Neural crest cell (in vitro differentiated cells): ENCODE results near the gene NISCH. TPM values are rescaled to one million over a fixed set of nuclear protein-coding genes. Genes with fewer than 3 reads are reported as not detected.

Source experiments
- DNase-seq: peaks from one replicate; pipeline ENCODE4 v3.0.0; 2021; ENCODE audit warnings: low read depth, mixed read lengths, low spot score
- H3K27ac Mint-ChIP-seq: one replicate; pipeline ENCODE4 v1.8.0; 2021; ENCODE audit warnings: mild to moderate bottlenecking, mixed read lengths; ENCODE audit not compliant: unreplicated experiment
- H3K27me3 Mint-ChIP-seq: 2 replicates; pipeline ENCODE4 v1.8.0; 2021; ENCODE audit warnings: low read depth, mild to moderate bottlenecking, mixed read lengths
- H3K36me3 Mint-ChIP-seq: 2 replicates; pipeline ENCODE4 v1.8.0; 2021; ENCODE audit warnings: low read depth, mild to moderate bottlenecking, mixed read lengths
- H3K4me1 Mint-ChIP-seq: 2 replicates; pipeline ENCODE4 v1.8.0; 2021; ENCODE audit warnings: mixed read lengths
- H3K4me3 Mint-ChIP-seq: one replicate; pipeline ENCODE4 v1.8.0; 2021; ENCODE audit warnings: mild to moderate bottlenecking, mixed read lengths
- H3K9me3 Mint-ChIP-seq: 2 replicates; pipeline ENCODE4 v1.8.0; 2021; ENCODE audit warnings: mixed read lengths
- CTCF ChIP-seq: fragments of 200-600 bp; sonication (generic); conservative IDR thresholded peaks from 2 replicates; pipeline ENCODE4 v1.5.0; 2021; ENCODE audit warnings: antibody characterized with exemption, mild to moderate bottlenecking
- total RNA-seq: library from RNA; stranded (reverse); gene quantifications from 2 replicates; pipeline ENCODE4 v1.2.1, GENCODE V29; 2021

NISCH gene
- total RNA-seq, 1 donor from 2014 or later = 161 TPM

- H3K4me1 Mint-ChIP-seq = peaks cover 37% of the 10 kb centered on the region
- peak overlapping the region; percentile 94 for H3K4me3 Mint-ChIP-seq
- no peaks in the 10 kb centered on the region for H3K9me3 Mint-ChIP-seq
- H3K27me3 Mint-ChIP-seq = no peaks in the 10 kb centered on the region
- TF ChIP-seq CTCF = no peak
- no peak overlapping the region for H3K27ac Mint-ChIP-seq
- peaks cover 16% of the 10 kb centered on the region for H3K36me3 Mint-ChIP-seq
- DNase-seq = no peak
Observed at GRCh38 chr3:52458031-52458760, 2.8 kb downstream of the NISCH start.

GRCh38 chr3:52458770-52459545, 3.6 kb downstream of the NISCH start:
- DNase-seq = no peak
- Mint-ChIP-seq H3K9me3 (no peaks in the 10 kb centered on the region), H3K4me3 (no peak overlapping the region), H3K27me3 (no peaks in the 10 kb centered on the region), H3K4me1 (peaks cover 33% of the 10 kb centered on the region), H3K36me3 (peaks cover 18% of the 10 kb centered on the region), H3K27ac (no peak overlapping the region)
- TF ChIP-seq CTCF = no peak

DNA sequence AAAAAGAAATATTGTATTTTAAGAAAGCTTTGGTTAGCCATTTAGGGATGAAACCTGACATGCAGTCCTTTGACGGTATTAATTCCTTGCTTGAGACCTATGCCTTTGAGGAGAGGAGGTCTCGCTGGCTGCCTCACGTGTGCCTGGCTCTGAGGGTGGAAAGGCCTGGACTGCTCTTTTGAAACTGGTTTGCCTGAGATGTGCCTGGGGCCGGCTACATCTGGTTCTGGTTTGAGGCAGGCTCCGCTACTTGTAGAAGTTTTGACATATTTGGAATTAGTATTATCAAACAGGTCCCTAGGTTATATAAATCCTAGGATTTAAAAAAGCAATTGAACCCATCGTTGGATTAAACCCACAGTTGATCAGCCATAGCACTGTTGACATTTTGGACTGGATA, 6.5 kb downstream of the NISCH start:
- Mint-ChIP-seq H3K27ac (no peak overlapping the region), H3K36me3 (peaks cover 21% of the 10 kb centered on the region), H3K4me1 (peaks cover 16% of the 10 kb centered on the region), H3K9me3 (no peaks in the 10 kb centered on the region), H3K4me3 (no peak overlapping the region), H3K27me3 (no peaks in the 10 kb centered on the region)
- TF ChIP-seq CTCF = no peak
- DNase-seq = no peak

GRCh38 chr3:52463416-52463815, 8.0 kb downstream of the NISCH start:
- Mint-ChIP-seq H3K4me1 (peaks cover under 1% of the 10 kb centered on the region), H3K27ac (no peak overlapping the region), H3K36me3 (peaks cover 14% of the 10 kb centered on the region), H3K27me3 (no peaks in the 10 kb centered on the region), H3K9me3 (no peaks in the 10 kb centered on the region), H3K4me3 (no peak overlapping the region)
- TF ChIP-seq CTCF = no peak
- no peak for DNase-seq

DNA sequence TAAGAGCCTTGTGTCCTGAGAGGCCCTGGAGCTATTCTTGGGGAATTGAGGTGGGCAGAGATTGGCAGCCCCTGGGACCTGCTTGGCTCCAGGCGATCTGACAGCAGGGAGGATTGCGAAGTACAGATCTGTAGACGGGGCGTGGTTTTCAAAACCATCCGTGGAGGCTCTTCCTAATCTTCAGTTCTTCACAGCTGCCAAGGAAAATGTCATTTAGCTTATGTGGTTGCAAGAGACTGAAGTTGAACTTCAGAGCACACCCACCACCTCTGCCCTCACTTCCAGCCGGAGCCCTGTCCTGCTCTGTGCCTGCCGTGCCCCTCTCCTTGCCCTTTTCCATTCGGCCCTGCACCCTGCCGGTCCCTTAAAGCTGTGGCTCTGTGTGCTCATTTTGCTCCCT, 12.9 kb downstream of the NISCH start:
- peaks cover 4% of the 10 kb centered on the region for H3K36me3 Mint-ChIP-seq

More for the DNA sequence above, 12.9 kb downstream of the NISCH start:
- Mint-ChIP-seq H3K9me3 (no peaks in the 10 kb centered on the region), H3K27me3 (no peaks in the 10 kb centered on the region), H3K4me3 (no peak overlapping the region), H3K27ac (no peak overlapping the region), H3K4me1 (no peaks in the 10 kb centered on the region)
- no peak for DNase-seq
- TF ChIP-seq CTCF = no peak
